Tibial nerve (tissue), 4 donors: ENCODE results near the gene APOBR. TPM values are rescaled to one million over a fixed set of nuclear protein-coding genes. Genes with fewer than 3 reads are reported as not detected.
"Not testable (repeated sequence)": the region's sequence is repeated elsewhere in the genome, so short reads cannot be mapped to it uniquely, and the experiment has no call there.

ENCODE experiments used
- DNase-seq, 2 donors: peaks; one replicate each; pipeline ENCODE4 v3.0.0-alpha.2; 2019; ENCODE audit warnings: low spot score in 2 of 2
- H3K27ac ChIP-seq, 4 donors: fragments of 200-600 bp; sonication (generic) in 3 of 4; one replicate each; pipeline ENCODE4 v1.5.1; 2017 to 2019; ENCODE audit warnings: mild to moderate bottlenecking in 1 of 4
- H3K27me3 ChIP-seq, 2 donors: fragments of 200-600 bp; sonication (generic) in 1 of 2; one replicate each; pipeline versions ENCODE4 v1.5.1 to v1.6.0; 2017 to 2019
- H3K36me3 ChIP-seq, 3 donors: fragments of 200-600 bp; sonication (generic); one replicate each; pipeline ENCODE4 v1.5.1; 2018 to 2019
- H3K4me1 ChIP-seq, 4 donors: fragments of 200-600 bp; sonication (generic) in 3 of 4; one replicate each; pipeline ENCODE4 v1.5.1; 2017 to 2019
- H3K4me3 ChIP-seq, 4 donors: fragments of 200-600 bp; sonication (generic) in 3 of 4; one replicate each; pipeline ENCODE4 v1.5.1; 2017 to 2019; ENCODE audit warnings: mild to moderate bottlenecking in 1 of 4, moderate library complexity in 1 of 4
- H3K9me3 ChIP-seq, 4 donors: fragments of 200-600 bp; sonication (generic) in 3 of 4; one replicate each; pipeline ENCODE4 v1.5.1; 2017 to 2019
- EP300 ChIP-seq, 2 donors: sonication (generic); formaldehyde crosslinking; IDR thresholded peaks; one replicate each; pipeline ENCODE4 v1.6.1; 2017; ENCODE audit warnings: antibody characterized with exemption in 2 of 2, mild to moderate bottlenecking in 1 of 2
- POLR2A ChIP-seq, 2 donors: fragments of 450-650 bp; IDR thresholded peaks; one replicate each; pipeline ENCODE4 v1.6.1; 2017; ENCODE audit warnings: antibody characterized with exemption in 2 of 2, mild to moderate bottlenecking in 2 of 2, moderate library complexity in 2 of 2
- WGBS, 2 donors: methylation state at CpG; one replicate each; pipeline ENCODE4 v1.1.5; 2018; 5-methylcytosine and 5-hydroxymethylcytosine counted together
- total RNA-seq, 4 donors: library from RNA; depleted of rRNA; stranded (reverse); fragments of >200 nt; gene quantifications; one replicate each; pipeline ENCODE4 v1.1.0, GENCODE V29; 2016
- TF ChIP-seq, protein P1 (sequence below), 5 experiments: fragments of 200-600 bp in 3 of 5; fragments of 450-650 bp in 2 of 5; sonication (generic) in 3 of 5; IDR thresholded peaks; one replicate each; pipeline ENCODE4 v1.5.1; 2016 to 2019; ENCODE audit warnings: antibody characterized with exemption in 5 of 5, mild to moderate bottlenecking in 3 of 5, moderate library complexity in 2 of 5

The APOBR gene
- total RNA-seq, 4 donors from 2014 or later = 1.3 to 4.5 (median 1.8) TPM

DNA sequence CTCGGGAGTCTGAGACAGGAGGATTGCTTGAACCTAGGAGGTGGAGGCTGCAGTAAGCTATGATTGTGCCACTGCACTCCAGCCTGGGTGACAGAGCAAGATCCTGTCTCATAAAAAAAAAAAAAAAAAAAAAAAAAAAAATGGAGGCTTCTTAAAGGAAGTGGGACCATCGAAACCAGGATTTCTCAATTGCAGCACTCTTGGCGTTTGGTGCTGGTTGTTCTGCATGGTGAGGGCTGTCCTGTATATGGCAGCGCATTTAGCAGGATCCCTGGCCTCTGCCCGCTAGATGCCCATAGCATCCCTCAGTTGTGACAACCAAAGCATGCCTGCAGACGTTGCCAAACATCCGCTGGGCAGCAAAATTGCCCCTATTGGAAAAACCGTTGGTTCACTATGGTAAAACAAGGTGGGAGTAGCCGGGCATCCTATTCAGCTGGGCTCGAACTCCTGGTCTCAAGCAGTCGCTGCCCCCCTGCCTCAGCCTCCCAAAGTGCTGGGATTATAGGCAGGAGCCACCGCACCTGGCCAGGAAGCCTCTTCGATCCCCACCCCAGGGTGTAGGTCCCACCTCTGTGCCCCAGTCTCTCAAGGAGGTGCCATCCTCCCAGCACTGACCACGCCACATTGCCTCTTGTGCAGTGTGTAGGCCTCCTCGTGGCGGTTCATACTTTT is 15.8 kb upstream of the APOBR start:
- 90% methylated on average over 16 of the region's 16 CpGs for WGBS, 2 donors
- H3K4me3 ChIP-seq = no peak overlapping the region
- H3K27ac ChIP-seq = no peak overlapping the region
- peaks cover 0 to 99% (median 9%) of the 10 kb centered on the region in 3 donors for H3K36me3 ChIP-seq
- TF ChIP-seq EP300 (IDR thresholded peaks at IDR 0.05) = no peak
- TF ChIP-seq, protein P1, sequence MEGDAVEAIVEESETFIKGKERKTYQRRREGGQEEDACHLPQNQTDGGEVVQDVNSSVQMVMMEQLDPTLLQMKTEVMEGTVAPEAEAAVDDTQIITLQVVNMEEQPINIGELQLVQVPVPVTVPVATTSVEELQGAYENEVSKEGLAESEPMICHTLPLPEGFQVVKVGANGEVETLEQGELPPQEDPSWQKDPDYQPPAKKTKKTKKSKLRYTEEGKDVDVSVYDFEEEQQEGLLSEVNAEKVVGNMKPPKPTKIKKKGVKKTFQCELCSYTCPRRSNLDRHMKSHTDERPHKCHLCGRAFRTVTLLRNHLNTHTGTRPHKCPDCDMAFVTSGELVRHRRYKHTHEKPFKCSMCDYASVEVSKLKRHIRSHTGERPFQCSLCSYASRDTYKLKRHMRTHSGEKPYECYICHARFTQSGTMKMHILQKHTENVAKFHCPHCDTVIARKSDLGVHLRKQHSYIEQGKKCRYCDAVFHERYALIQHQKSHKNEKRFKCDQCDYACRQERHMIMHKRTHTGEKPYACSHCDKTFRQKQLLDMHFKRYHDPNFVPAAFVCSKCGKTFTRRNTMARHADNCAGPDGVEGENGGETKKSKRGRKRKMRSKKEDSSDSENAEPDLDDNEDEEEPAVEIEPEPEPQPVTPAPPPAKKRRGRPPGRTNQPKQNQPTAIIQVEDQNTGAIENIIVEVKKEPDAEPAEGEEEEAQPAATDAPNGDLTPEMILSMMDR (IDR thresholded peaks at IDR 0.05) = no peak
- TF ChIP-seq POLR2A (IDR thresholded peaks at IDR 0.05) = no peak
- H3K9me3 ChIP-seq = no peaks in the 10 kb centered on the region
- DNase-seq = no peak
- no peaks in the 10 kb centered on the region for H3K4me1 ChIP-seq
- H3K27me3 ChIP-seq = no peaks in the 10 kb centered on the region

DNA sequence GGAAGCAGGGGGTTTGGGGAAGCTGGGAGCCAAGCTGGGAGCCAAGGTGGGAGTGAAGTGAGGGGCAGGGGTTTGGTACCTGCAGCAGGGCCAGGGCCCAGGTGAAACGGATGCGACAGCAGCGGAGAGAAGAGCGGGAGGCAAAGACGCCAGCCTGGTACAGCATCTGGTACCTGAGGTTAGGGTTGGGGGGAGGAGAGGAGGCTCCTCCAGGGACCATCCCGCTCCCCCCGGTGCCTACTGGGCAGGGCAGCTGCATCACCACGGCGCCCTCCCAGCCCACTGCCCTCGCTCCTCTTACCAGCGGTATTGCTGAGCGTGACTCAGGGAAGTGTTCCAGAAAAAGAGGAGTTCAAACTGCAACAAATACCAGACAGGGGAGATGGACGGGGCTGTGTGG is 12.4 kb upstream of the APOBR start:
- Histone ChIP-seq H3K27ac (no peak overlapping the region), H3K36me3 (peaks cover 0 to 97% (median 16%) of the 10 kb centered on the region in 3 donors), H3K9me3 (no peaks in the 10 kb centered on the region), H3K4me3 (no peak overlapping the region), H3K27me3 (no peaks in the 10 kb centered on the region), H3K4me1 (no peaks in the 10 kb centered on the region)
- TF ChIP-seq, protein P1 (IDR thresholded peaks at IDR 0.05) = no peak
- TF ChIP-seq EP300 (IDR thresholded peaks at IDR 0.05) = no peak
- TF ChIP-seq POLR2A (IDR thresholded peaks at IDR 0.05) = no peak
- WGBS, 2 donors = 92 to 96% methylated on average over 13 of the region's 13 CpGs
- no peak for DNase-seq

DNA sequence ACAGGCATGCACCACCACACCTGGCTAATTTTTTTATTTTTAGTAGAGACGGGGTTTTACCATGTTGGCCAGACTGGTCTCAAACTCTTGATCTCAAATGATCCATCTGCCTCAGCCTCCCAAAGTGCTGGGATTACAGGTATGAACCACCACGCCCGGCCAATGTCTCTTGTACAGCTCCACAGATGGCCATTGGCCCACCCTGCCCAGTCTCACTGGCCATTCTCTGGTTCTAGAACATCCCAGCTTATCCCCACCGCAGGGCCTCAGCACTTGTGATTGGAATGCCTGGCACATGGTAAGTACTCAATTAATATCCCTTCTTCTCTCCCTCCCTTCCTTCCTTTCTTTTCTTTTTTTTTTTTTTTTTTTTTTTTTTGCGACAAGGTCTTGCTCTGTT is 11.1 kb upstream of the APOBR start:
- not testable (repeated sequence) for DNase-seq, H3K4me1 ChIP-seq, H3K4me3 ChIP-seq, H3K27ac ChIP-seq, H3K9me3 ChIP-seq, H3K27me3 ChIP-seq
- H3K36me3 ChIP-seq = peaks cover 0 to 97% (median 8%) of the 10 kb centered on the region in 3 donors
- 94 to 95% methylated on average over 5 of the region's 5 CpGs for WGBS, 2 donors

DNA sequence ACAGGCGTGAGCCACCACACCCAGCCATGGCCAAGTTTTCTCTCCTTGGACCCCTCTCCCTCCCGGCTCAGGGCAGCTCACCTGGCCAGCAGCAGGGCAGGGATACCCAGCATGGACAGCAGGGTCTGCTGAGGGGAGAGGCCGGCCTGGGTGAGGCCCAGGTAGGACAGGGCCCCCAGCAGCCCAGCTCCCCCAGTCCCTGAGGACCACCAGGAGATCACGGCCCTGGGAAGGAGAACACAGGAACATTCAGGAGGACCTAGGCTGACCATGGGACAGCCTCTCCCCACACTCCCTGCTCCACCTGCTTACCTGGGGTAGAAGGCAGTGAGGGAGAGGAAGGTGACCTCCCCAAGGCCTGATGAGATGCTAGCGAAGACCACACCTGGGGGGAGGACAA is 8.2 kb upstream of the APOBR start:
- H3K27me3 ChIP-seq = no peaks in the 10 kb centered on the region
- peaks cover 0 to 83% (median 8%) of the 10 kb centered on the region in 3 donors for H3K36me3 ChIP-seq
- H3K9me3 ChIP-seq = no peaks in the 10 kb centered on the region
- H3K4me1 ChIP-seq = peaks cover 0 to 23% (median 6%) of the 10 kb centered on the region in 4 donors
- 85 to 90% methylated on average over 3 to 5 of the region's 5 CpGs for WGBS, 2 donors
- no peak overlapping the region for H3K4me3 ChIP-seq
- no peak overlapping the region for H3K27ac ChIP-seq
- DNase-seq = no peak
- TF ChIP-seq, protein P1 (IDR thresholded peaks at IDR 0.05) = no peak
- TF ChIP-seq POLR2A (IDR thresholded peaks at IDR 0.05) (no peak), EP300 (IDR thresholded peaks at IDR 0.05) (no peak)

DNA sequence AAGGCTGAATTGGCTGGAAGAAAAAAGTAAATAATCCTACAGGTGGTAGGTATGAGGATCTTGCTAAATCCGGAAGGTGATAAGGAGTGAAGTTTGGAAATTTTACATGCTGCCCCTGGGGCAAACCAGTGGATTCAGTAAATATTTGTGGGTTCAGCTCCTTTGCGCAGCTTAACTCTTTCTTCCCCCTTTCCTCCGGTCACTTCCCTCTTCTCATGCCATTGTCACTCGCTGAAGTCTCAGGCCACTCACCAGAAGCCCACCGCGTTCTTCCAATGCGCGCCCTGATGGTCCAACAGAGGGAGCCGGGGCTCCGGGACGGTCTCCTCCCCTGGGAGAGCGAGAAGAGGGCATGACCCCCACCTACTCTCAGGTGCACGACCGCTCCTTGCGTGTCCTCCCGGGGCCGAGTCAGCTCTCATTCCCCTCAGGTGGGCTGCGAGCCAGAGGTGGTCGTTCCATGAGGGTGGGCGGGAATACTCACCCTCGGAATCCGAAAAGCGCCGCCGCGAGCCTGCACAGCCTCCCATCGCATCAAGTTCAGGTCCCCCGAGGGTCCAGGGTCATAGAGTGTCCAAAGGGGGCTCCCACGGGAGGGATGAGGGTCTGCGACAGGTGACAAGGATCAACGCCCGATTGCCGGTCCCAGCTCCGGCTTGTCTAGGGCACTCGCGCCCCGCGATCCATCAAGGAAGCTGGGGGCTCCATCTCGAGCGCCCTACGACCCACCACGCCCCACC is 3.0 kb upstream of the APOBR start:
- Histone ChIP-seq H3K4me1 (peaks cover 0 to 23% (median 6%) of the 10 kb centered on the region in 4 donors), H3K27me3 (no peaks in the 10 kb centered on the region), H3K9me3 (no peaks in the 10 kb centered on the region), H3K4me3 (peak overlapping the region; percentile 61 to 99 (median 90)), H3K27ac (peak overlapping the region; percentile 87 to 99 (median 96)), H3K36me3 (peaks cover 0 to 35% (median 7%) of the 10 kb centered on the region in 3 donors)
- WGBS, 2 donors = 1% methylated on average over 35 to 37 of the region's 42 CpGs
- TF ChIP-seq, protein P1 (IDR thresholded peaks at IDR 0.05) = peak in 1 of 5 experiments; percentile 22
- TF ChIP-seq EP300 (IDR thresholded peaks at IDR 0.05) = no peak
- DNase-seq = peak in 1 of 2 donors; percentile 21
